CD4-positive, alpha-beta T cell treated with Interleukin-15 for 4 hours (primary cell): ENCODE measurements around the gene PTPRD.

Source experiments
- DNase-seq: peaks from one replicate; pipeline ENCODE4 v3.0.0-alpha.2; 2020; ENCODE audit warnings: low spot score

The PTPRD gene

DNA sequence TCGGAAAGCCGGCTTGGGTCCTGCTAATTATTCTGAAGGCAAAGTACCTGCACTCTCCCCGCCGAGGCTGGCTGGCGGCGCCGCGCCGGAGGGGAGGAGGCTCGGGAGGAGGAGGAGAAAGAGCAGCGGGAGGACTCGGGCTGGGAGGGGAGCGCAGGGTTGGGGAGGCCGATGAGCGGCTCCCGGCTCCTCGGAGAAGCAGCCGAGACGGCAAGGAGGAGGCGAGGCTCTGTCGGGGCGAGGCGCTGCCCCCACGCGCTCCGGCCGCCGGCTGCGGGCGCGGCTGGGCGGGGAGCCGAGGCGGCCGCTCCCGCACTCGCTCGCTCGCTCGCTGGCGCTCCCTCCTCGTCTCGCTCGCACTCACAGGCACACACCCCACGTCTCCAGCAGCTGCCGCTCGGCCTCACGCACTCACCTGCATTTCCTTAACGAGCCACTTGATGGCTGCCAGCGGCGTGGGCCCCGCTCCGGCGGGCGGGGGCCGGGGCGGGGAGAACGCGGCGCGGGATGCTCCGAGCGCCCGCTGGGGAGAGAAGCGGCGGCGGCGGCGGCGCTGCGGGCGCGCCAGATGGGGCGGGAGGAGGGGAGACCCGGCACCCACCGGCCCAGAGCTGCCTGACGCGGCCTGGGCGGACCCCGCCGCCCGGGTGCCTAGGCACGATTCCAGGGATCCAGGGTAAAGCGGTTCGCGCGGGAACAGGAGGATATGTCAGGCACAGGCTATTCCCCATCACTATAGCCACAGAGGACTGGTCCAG lies at the start of gene PTPRD:
Gene PTPRD (minus strand): TSS at position 362 of the 758 bp plus-strand sequence.
- DNase-seq: no peak

DNA sequence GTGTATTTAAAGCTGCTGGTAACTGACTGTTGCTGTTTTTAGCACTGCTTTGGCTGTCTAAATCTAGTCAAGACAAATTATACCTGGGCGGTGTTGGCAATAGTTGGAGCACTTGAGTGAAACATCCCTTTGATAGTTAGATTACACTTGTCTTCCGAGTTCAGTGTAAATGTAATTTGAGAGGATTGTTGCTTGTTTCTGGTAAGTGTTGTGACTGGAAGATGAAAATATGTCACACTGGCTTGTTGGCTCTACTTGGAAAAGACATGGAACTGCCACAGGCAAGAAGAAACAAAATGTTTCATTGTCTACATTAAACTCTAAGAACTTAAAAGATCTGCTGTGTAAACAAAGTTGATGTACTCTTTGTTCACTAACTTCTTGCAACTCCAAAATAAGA lies 49.2 kb upstream of the PTPRD start:
- DNase-seq: no peak

DNA sequence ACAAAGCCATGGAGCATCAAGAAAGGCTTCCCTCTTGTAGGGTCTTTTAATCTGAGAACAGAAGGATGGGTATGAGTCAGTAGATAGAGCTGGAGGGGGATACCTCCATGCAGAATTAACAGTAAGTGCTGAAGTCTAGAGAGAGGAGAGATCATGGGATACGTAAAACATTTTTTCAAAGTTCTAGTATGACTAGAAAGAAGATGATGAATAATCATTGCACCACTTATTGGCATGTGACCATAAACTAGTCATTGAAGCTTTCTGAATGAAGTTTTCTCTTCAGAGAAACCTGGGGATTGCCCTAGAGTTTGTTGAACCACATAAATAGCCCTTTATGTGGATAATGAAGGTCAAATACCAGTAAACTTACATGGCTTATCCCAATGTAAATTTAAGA lies 48.6 kb upstream of the PTPRD start:
- DNase-seq: no peak

DNA sequence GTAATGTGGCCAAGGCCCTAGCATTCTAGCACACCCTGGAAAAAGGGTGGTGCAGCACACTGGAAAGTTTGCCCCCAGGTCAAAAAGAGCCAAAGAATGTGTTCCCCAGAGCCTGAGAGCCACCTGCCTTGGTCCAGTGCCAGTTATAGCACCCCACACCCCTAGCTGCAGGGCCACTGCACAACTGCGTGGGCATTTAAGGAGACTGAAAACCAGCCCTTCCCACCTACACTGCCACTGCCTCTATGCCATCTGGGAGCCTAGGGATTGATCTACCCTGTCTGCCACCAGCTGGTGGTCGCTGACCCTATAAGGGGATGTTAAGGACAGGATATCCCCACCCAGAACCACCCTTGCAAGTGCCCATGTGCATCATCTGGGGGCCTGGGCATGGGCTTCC lies 38.2 kb upstream of the PTPRD start:
- DNase-seq: no peak

DNA sequence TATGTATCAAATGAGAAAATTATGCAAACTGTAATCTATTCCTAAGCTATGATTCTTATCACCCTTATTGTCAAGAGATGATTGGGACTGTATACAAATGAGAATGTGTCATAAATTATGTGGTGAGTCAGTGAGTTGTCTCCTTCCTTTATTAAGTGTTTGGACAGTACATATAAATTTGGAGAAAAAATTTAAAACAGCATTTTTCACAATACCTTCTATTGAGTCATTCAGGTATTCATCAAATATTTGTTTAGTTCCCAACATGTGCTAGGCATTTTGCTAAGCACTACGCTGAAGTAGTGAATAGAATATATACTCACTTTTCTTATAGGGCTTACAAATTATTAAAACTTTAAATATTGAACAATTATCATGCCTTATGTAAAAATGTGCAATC lies 36.3 kb upstream of the PTPRD start:
- no peak for DNase-seq

DNA sequence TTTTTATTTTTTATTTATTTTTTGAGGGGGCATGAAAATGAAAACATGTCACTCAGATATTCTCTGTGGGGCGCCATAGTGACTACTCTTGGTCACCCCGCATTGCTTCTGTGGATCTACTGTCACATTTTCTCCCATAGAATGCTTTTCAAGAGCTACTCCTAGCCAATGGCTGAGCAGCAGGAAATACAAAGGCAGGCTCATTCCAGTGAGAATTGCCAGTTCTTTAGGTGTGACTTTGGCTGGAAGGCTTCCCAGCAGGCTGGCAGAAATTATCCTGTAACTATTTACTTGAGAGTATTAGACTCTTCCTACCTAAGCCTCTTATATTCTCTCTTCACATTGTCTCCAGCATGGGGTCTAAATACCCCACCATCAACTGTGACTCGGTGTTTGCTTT lies 21.0 kb upstream of the PTPRD start:
- no peak for DNase-seq

DNA sequence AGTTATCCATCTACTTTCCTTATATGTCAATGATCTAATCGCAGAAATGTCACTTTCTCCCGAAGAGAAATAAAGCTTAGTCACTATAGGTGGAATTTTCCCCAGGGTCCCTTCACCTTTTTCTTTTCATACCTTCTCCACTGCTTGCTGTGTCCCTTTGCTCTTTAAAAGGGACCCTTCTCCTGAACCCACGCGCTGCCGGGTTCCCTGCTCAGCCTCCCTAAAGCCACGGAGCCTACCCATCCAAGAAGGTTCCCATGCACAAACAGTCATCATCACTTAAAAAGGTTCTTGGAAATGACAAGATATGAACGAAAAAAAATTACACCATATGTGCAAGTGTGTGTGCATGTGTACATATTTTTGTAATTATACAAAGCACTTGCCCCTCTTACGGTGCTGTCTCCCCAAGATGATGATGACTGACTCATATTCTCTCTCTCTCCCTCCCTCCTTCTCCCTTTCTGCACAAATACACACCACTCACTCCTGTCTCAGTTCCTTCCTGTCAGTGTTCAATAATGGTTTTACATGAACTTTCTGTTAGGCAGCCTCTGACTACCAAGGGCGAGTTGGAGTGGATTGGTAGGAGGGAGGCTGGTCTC lies 1.5 kb upstream of the PTPRD start:
- no peak for DNase-seq

DNA sequence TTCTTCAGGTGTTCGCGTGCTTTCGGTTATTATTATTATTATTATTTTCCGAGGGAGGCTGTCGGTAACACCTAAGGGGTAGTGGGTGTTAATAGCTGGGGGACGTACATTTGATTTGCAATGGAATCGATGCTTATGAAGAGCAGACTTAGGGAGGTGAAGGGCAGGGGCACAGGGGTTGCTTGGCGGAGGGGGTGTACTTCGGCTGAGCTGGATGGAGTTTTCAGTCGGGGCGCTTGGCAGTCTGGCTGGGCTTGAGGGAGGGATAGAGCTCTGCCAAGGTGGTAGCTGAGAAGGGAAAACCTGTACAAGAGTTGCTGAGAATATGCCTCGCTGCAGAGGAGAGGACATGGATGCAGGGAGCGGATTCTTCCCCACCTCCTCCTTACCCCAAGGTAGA lies 617 bp upstream of the PTPRD start:
- DNase-seq: no peak

DNA sequence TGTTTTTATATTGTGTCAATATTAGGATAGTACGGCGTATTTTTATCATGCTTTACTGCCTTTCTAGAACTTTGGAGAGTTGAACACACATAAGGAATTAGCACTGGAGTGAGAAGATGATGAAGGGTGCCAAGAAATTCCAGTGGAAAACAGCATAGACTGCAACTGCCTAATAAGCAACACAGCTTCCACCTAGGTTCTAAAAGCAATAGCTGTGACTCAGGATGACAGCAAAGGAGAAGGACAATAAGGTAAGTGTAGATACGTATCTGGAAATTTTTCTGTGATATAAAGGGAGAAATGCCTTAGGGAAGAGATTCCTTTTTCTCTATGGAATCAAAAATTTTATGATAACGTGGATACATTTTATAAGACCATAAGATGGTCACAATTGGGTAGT lies 7.4 kb downstream of the PTPRD start:
- DNase-seq: no peak

DNA sequence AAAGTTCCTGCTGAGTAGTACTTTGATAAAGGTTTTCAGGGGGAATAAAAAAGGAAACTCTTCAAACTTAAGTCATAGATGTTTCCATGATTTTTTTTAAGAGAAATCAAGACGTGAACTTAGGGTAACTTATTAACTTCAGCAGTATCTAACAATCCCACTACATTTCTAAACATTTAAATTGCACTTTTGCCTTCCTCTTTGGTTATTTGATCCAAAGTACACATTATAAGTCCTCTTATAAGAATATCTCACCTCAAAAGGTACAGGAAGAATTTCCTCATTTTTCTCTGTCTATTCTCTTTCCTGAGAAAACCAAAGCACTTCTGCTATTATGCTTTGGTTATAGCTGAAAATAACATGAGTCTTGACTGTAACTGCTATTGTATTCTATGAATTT lies 7.9 kb downstream of the PTPRD start:
- DNase-seq: no peak

DNA sequence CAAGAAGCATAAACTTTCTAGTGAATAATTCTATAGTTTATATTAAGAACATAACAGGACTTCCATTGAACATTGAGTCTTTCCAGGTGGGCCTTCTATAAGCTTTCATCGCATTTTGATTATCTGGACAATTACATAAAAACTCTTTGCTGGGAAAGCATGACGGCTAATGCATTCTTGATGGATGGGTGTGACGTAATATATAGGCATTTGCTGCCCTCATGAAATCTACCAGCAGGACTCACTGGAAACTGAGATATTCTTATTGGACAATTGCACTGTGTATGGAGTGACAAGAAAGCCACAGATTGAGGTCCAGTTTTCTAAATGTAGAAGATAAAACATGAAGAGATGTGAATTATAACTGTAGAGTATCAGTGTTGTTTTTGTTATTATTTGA lies 15.0 kb downstream of the PTPRD start:
- no peak for DNase-seq

DNA sequence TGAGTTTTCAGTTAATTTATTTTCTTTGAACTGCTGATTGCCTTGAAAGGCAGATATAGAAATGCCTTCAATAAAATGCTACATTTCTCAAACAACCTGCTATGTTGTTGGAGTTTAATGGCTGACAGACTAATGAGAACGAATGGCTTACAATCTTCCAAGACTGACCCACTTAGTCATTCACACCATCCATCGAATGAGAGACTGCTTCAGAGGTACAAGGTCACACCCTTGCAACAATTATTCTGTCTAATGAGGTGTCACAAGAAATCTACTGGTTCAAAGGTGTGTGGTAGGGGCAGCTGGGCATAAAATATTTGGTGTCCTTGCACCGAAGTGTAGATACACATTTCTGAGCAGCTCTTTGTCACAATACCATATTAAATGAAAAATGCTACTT lies 18.3 kb downstream of the PTPRD start:
- DNase-seq: no peak

DNA sequence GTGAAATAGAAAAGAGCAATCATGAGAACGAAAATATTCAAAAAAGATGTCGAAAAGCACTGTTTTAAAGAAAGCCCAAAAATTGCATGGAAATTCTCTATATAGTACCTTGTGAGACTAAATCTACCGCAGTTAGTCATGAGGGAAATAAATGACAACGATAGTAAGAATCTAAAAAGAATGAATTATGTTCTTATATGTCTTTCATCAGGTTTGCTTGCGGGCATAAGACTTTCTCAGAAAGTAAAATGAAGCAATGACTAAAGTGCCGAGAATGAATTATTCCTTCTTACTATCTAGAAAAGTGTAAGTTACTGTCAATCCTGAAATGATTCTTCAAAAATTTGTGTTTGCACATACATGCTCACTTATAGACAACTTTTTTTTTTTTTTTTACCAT lies 26.4 kb downstream of the PTPRD start:
- DNase-seq: no peak

DNA sequence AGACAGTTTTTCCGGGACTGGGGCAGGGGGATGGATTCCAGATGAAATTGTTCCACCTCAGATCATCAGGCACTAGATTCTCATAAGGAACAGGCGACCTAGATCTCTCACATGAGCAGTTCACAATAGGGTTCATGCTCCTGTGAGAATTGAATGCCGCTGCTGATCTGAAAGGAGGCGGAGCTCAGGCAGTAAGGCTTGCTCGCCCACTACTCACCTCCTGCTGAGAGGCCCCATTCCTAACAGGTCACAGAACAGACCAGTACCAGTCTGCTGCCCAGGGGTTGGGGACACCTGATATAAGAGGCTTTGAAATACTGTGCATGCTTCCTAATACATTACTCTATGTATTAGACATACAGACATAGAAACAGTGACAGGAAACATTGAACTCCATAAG lies 41.1 kb downstream of the PTPRD start:
- no peak for DNase-seq

DNA sequence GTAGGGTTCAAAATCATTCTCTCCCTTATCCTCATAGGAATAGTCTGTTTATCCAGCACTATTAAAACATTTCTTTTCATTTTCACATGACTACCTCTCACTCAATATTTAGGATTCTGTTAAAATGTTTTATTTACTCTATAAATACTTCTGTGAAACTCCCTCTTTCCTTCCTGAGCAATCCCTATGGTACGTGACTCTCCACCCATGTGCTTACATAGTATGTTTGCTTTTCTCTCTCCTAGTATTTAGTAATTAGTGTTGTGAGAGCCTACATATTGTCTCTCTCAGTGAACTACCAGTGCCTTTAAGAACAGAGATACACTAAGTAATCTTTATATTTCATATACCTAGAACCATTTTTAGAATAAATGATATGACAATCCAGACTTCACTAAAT lies 46.0 kb downstream of the PTPRD start:
- no peak for DNase-seq

DNA sequence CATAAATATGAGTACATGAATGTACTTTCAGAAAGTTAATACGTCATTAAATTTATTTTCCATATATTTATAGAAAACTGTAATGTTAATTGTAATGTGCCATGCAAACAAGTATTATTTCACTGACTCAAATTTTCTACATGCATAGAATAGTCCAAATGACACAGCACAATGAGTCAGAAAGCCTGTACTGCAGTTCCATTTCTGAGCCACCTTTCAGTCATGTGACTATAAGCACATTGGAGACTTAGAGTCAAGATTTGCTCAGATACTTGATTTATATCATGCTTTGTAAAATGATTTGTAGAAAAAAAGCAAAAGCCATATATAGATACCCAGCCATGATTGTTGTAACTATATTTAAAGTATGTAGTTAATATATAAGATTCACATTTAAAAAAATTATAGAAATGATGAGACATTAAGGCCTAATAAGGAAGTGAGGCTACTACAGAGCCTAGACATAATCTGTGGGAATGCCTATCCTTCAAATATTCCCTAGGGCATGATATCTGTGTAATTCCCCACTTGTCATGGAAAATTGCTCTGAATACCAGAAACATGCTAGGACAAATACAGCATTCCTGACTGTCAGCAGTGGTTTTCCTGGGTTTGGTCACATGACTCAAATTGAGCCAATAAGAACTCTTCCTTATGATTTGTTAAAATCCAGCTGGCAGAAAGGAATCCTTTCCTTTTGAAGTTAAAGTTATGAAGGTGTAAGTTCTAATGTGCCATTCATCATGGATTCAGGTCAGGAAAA lies 50.0 kb downstream of the PTPRD start:
- no peak for DNase-seq

DNA sequence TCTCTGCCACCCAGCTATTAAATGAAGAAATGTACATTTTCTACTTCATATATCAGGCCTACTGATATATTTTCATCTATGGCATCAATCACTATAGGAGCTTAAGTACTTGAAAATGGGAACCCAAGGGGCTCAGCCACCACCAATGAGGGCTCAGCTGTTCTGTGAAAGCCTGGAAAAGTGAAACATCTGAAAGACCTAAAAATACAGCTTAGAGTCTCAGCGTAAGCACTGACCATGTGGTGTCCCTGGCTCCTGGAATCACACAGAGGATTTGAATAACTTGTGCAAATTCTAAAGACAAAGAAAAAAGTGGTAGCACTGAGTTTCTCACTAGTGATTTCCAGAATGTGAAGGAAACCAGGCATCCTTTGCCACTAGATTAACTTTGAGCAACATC lies 64.5 kb downstream of the PTPRD start:
- no peak for DNase-seq

DNA sequence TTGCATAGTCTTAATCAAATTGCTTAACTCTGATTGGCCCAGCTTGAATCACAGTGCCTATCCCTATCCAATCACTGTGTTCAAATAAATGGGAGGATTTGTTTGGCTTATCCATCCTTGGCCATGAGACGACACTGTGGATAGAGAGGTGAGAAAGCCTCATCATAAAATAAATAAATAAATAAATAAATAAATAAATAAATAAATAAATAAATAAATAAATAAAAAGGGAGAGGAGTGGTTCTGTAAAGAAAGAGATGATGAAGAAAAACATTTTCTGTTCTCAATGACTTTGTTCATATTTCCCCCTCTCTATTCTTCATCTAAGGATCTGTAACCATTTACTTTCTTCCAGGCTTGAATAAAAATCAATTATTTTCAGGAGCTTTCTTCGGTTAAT lies 74.7 kb downstream of the PTPRD start:
- DNase-seq: no peak

DNA sequence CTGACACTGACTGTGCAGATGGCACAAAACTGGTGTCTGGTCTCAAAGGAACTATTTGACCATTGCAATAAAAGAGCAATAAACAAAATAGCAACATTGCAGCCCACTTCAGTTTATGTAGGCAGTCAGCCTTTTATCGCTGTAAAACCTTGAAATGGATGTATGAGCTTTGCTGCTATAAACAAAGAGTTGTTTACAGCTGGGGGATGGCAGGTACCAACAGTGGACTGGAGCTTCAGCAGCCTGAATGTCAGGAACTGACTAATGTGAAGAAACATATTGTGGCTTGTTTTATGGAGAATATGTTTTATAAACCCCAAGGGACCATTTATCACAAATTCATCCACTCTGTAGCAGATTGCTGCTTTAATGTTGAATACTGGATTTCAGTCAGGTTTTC lies 78.0 kb downstream of the PTPRD start:
- DNase-seq: no peak

DNA sequence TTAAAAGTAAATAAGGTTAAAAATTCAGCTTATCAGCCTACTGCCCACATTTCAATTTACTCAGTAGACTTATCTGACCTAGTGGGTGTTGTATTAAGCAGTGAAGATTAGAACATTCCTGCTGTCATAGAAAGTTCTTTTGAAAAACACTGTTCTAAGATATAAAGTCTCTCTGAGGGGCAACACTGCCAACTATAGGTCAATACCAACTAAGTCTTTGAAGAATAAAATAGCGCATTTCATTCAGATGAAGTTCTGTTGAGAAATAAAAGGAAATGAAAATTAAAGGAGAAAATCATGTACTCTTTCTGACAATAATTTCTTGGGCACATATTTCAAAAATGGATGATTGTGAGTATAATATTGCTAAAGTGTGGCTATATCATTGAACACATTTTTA lies 86.8 kb downstream of the PTPRD start:
- no peak for DNase-seq

DNA sequence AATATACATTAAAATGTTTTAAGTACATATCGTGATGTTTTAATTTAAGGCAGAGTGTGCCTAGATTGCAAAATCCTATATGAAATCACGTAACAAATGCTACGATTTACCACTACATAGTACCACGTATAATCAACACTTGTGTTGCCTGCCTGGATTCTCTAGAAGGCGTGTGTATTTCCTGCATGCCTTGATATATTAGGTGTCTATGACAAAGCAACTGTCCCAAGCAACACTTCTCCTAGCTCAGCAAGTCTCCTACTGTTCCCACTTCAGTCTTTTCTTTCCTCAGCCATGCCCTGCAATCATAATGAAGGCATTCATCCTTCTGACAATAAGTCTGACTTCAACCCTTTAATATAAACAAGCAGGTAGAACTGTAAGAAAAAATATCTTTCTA lies 89.6 kb downstream of the PTPRD start:
- no peak for DNase-seq

DNA sequence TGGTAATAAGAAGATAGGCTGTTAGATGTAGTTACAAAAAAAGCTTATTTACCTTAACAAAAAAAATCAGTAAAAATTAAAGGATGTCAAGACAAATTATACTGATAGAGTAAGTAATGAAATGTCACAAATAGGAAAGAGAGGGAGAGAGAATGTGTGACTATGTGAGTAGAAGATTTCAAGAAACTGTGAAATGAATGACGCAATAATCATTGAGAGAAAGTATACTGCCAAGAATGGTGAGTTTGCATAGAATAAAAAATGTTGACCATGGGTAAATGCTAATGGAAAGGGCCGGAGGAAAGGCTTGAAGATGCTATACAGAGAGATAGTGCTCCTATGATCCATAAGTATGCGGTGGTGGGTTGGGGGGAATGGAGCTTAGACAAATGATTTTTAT lies 100.7 kb downstream of the PTPRD start:
- no peak for DNase-seq

DNA sequence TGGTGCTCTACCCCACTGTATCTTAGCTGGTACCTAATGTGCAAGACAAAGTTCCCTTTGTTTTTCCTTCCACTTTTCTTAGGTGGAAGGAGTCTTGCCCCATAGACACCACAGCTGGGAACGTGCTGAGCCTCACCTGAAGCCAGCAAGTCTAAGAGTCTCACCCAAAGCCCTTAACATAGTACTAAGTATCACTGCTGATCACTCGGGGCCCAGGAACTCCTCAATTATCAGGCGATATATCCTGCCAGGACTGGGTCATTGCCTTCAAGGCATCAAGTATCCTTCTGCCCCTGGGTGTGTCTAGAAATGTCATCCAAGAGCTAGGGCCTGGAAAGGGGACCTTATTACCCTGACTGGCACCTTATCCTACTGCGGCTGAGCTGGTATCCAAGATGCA lies 123.9 kb downstream of the PTPRD start:
- no peak for DNase-seq

DNA sequence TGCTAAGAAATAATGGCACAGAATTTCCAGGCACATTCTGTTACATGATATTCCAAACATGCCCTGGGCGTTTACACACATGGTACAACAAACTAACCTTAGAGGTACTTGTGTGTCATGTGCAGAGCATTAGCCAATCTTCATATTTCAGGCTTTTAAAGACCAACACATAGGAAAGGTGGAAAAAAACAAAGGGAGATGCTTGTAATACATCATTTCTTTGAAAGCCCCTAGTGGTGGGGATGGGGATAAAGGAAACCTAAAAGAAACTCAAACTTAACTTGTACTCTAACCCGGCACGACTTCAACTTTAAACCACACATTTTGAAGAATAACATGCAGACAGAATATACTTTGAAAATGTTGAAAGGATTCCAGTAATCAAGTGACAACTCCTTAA lies 133.6 kb downstream of the PTPRD start:
- DNase-seq: no peak
